HEK293 (cell line): Measurements from ENCODE around the gene SPDYE6.

Experiments used
- CTCF ChIA-PET: fragments of 350-600 bp; formaldehyde crosslinking; extraction: SDS; loops from one replicate; lab custom pipeline; 2021; ENCODE audit warnings: antibody characterized with exemption; lab: Yijun Ruan, JAX
- POLR2A ChIA-PET: fragments of 300-600 bp; formaldehyde crosslinking; extraction: SDS; loops from one replicate; lab custom pipeline; 2020; ENCODE audit warnings: antibody characterized with exemption, inconsistent platforms; lab: Yijun Ruan, JAX
- H3K27ac ChIP-seq: fragments of 200-500 bp; sonication (Bioruptor generic); 2 replicates; pipeline ENCODE4 v1.5.1; 2014; ENCODE audit warnings: low read depth, low read length, control low read depth, inconsistent platforms; ENCODE audit errors: extremely low read depth
- H3K36me3 ChIP-seq, 2 experiments: fragments of 200-500 bp in 1 of 2; sonication (Bioruptor generic) in 1 of 2; 1 replicate in 1 of 2; 2 replicates in 1 of 2; pipeline ENCODE4 v1.5.1; 2014 to 2017; ENCODE audit warnings: inconsistent platforms in 2 of 2, low read length in 2 of 2; ENCODE audit not compliant: control insufficient read depth in 2 of 2, insufficient read depth in 1 of 2
- H3K4me1 ChIP-seq: fragments of 200-500 bp; sonication (Bioruptor generic); 2 replicates; pipeline ENCODE4 v1.5.1; 2014; ENCODE audit warnings: mild to moderate bottlenecking, low read length, inconsistent platforms; ENCODE audit not compliant: control insufficient read depth, insufficient read depth
- H3K4me3 ChIP-seq: 2 replicates; pipeline ENCODE4 v1.5.1; 2011; ENCODE audit warnings: low read depth, mild to moderate bottlenecking, control low read depth, low read length, moderate library complexity
- H3K9me3 ChIP-seq: fragments of 200-500 bp; sonication (Bioruptor generic); 2 replicates; pipeline ENCODE4 v1.5.1; 2014; ENCODE audit warnings: low read depth, low read length, inconsistent platforms; ENCODE audit not compliant: control insufficient read depth, insufficient read depth
- AEBP2 ChIP-seq: fragments of 450-650 bp; formaldehyde crosslinking; IDR thresholded peaks from 2 replicates; pipeline ENCODE4 v1.5.1; 2016; ENCODE audit warnings: missing biosample characterization, missing genetic modification characterization, borderline replicate concordance
- GLIS2 ChIP-seq: fragments of 450-650 bp; formaldehyde crosslinking; IDR thresholded peaks from 2 replicates; pipeline ENCODE4 v1.5.1; 2016; ENCODE audit warnings: missing biosample characterization, missing genetic modification characterization
- KLF7 ChIP-seq: fragments of 450-650 bp; formaldehyde crosslinking; IDR thresholded peaks from 2 replicates; pipeline ENCODE4 v1.5.1; 2016; ENCODE audit warnings: missing biosample characterization, missing genetic modification characterization, borderline replicate concordance
- MYNN ChIP-seq: fragments of 450-650 bp; formaldehyde crosslinking; IDR thresholded peaks from 2 replicates; pipeline ENCODE4 v1.5.1; 2016; ENCODE audit warnings: missing biosample characterization, missing genetic modification characterization, borderline replicate concordance
- MZF1 ChIP-seq: fragments of 450-650 bp; formaldehyde crosslinking; IDR thresholded peaks from 2 replicates; pipeline ENCODE4 v1.5.1; 2017; ENCODE audit warnings: missing biosample characterization, missing genetic modification characterization, borderline replicate concordance
- SCRT2 ChIP-seq: fragments of 450-650 bp; formaldehyde crosslinking; IDR thresholded peaks from 2 replicates; pipeline ENCODE4 v1.5.1; 2016; ENCODE audit warnings: missing biosample characterization, missing genetic modification characterization
- SP2 ChIP-seq: fragments of 450-650 bp; formaldehyde crosslinking; IDR thresholded peaks from 2 replicates; pipeline ENCODE4 v1.5.1; 2016; ENCODE audit warnings: missing biosample characterization, missing genetic modification characterization
- SP7 ChIP-seq: fragments of 450-650 bp; formaldehyde crosslinking; IDR thresholded peaks from 2 replicates; pipeline ENCODE4 v1.5.1; 2016; ENCODE audit warnings: missing biosample characterization, missing genetic modification characterization
- ZBTB20 ChIP-seq: fragments of 450-650 bp; formaldehyde crosslinking; IDR thresholded peaks from 2 replicates; pipeline ENCODE4 v1.5.1; 2016; ENCODE audit warnings: missing biosample characterization, missing genetic modification characterization
- ZBTB21 ChIP-seq: fragments of 450-650 bp; formaldehyde crosslinking; IDR thresholded peaks from 2 replicates; pipeline ENCODE4 v1.5.1; 2017; ENCODE audit warnings: missing biosample characterization, missing genetic modification characterization
- ZBTB26 ChIP-seq: fragments of 450-650 bp; formaldehyde crosslinking; optimal IDR thresholded peaks from 2 replicates; pipeline ENCODE3; 2016; ENCODE audit warnings: missing biosample characterization, mild to moderate bottlenecking, missing genetic modification characterization
- ZBTB8A ChIP-seq: fragments of 450-650 bp; formaldehyde crosslinking; IDR thresholded peaks from 2 replicates; pipeline ENCODE4 v1.5.1; 2016; ENCODE audit warnings: missing biosample characterization, missing genetic modification characterization
- ZNF114 ChIP-seq: fragments of 450-650 bp; formaldehyde crosslinking; IDR thresholded peaks from 2 replicates; pipeline ENCODE4 v1.5.0; 2017; ENCODE audit warnings: missing biosample characterization, missing genetic modification characterization
- ZNF140 ChIP-seq: fragments of 450-650 bp; formaldehyde crosslinking; IDR thresholded peaks from 2 replicates; pipeline ENCODE4 v1.5.1; 2016; ENCODE audit warnings: missing biosample characterization, missing genetic modification characterization
- ZNF155 ChIP-seq: fragments of 450-650 bp; formaldehyde crosslinking; IDR thresholded peaks from 2 replicates; pipeline ENCODE4 v1.5.1; 2016; ENCODE audit warnings: missing biosample characterization, missing genetic modification characterization
- ZNF16 ChIP-seq: fragments of 450-650 bp; formaldehyde crosslinking; IDR thresholded peaks from 2 replicates; pipeline ENCODE4 v1.5.1; 2016; ENCODE audit warnings: low read depth, missing biosample characterization, missing genetic modification characterization
- ZNF23 ChIP-seq: fragments of 450-650 bp; formaldehyde crosslinking; IDR thresholded peaks from 2 replicates; pipeline ENCODE4 v1.5.1; 2016; ENCODE audit warnings: missing biosample characterization, missing genetic modification characterization, borderline replicate concordance
- ZNF248 ChIP-seq: fragments of 450-650 bp; formaldehyde crosslinking; IDR thresholded peaks from 2 replicates; pipeline ENCODE4 v1.5.1; 2017; ENCODE audit warnings: missing biosample characterization, missing genetic modification characterization
- ZNF37A ChIP-seq: fragments of 450-650 bp; IDR thresholded peaks from 2 replicates; pipeline ENCODE4 v1.5.1; 2018; ENCODE audit warnings: missing biosample characterization, missing genetic modification characterization
- ZNF501 ChIP-seq: fragments of 450-650 bp; formaldehyde crosslinking; IDR thresholded peaks from 2 replicates; pipeline ENCODE4 v1.5.1; 2016; ENCODE audit warnings: missing biosample characterization, missing genetic modification characterization
- ZNF529 ChIP-seq: fragments of 450-650 bp; formaldehyde crosslinking; IDR thresholded peaks from 2 replicates; pipeline ENCODE4 v1.5.1; 2017; ENCODE audit warnings: missing genetic modification characterization, missing biosample characterization; ENCODE audit not compliant: insufficient replicate concordance
- ZNF544 ChIP-seq: fragments of 450-650 bp; formaldehyde crosslinking; IDR thresholded peaks from 2 replicates; pipeline ENCODE4 v1.5.0; 2017; ENCODE audit warnings: missing biosample characterization, missing genetic modification characterization
- ZNF701 ChIP-seq: fragments of 450-650 bp; formaldehyde crosslinking; IDR thresholded peaks from 2 replicates; pipeline ENCODE4 v1.5.1; 2016; ENCODE audit warnings: missing biosample characterization, missing genetic modification characterization
- ZNF830 ChIP-seq: fragments of 450-650 bp; IDR thresholded peaks from 2 replicates; pipeline ENCODE4 v1.5.0; 2018; ENCODE audit warnings: missing biosample characterization, missing genetic modification characterization, low read depth, mild to moderate bottlenecking, moderate library complexity
- ZSCAN16 ChIP-seq: fragments of 450-650 bp; formaldehyde crosslinking; IDR thresholded peaks from 2 replicates; pipeline ENCODE4 v1.5.1; 2016; ENCODE audit warnings: missing biosample characterization, missing genetic modification characterization
- TF ChIP-seq, protein P1 (sequence below): fragments of 450-650 bp; formaldehyde crosslinking; IDR thresholded peaks from 2 replicates; pipeline ENCODE4 v1.5.1; 2016; ENCODE audit warnings: missing biosample characterization, missing genetic modification characterization
- TF ChIP-seq, protein P2 (sequence below): fragments of 450-650 bp; formaldehyde crosslinking; conservative IDR thresholded peaks from 2 replicates; pipeline ENCODE4 v1.5.1; 2016; ENCODE audit warnings: low read depth, missing biosample characterization, missing genetic modification characterization

SPDYE6 gene

GRCh38 chr7:102396710-102397019 is 40.4 kb upstream of the SPDYE6 start:
- POLR2A ChIA-PET = interaction anchor here (1.2 kb wide), 1 partner anchor 20 kb away, joined by 3 read pairs; no protein-coding TSS in a partner anchor

GRCh38 chr7:102395873-102396709 is 39.8 kb upstream of the SPDYE6 start, which contains the start of gene PRKRIP1:
Gene PRKRIP1 (plus strand): TSS chr7:102396363. CDS start chr7:102396412, 49 bp downstream.
- Histone ChIP-seq H3K36me3 (peaks cover 24 to 45% of the 10 kb centered on the region in 2 experiments), H3K27ac (peak within 1 kb of the TSS; percentile 59), H3K4me1 (no peaks in the 10 kb centered on the region), H3K4me3 (peak within 1 kb of the TSS; percentile 91), H3K9me3 (no peaks in the 10 kb centered on the region)
- CTCF ChIA-PET = interaction anchor here (0.7 to 2.1 kb wide), 4 partner anchors 38 to 123 kb away, joined by 3 to 7 read pairs (median 4); no protein-coding TSS in a partner anchor
- POLR2A ChIA-PET = interaction anchor here (0.8 to 1.3 kb wide), 6 partner anchors 9 to 117 kb away, joined by 3 to 7 read pairs (median 4); partner anchors contain the start of gene ALKBH4
- TF ChIP-seq ZNF114 (tag by site-specific recombination) (no peak), ZSCAN16 (tag by site-specific recombination) (no peak), ZBTB21 (tag by site-specific recombination) (no peak), ZNF501 (tag by site-specific recombination) (0 out of 2 replicates have a peak, but pooled peaks have one; percentile 9), ZBTB20 (tag by site-specific recombination) (peak; percentile 67), ZNF701 (no peak), ZNF830 (no peak), SCRT2 (tag by site-specific recombination) (no peak), ZNF529 (tag by site-specific recombination) (no peak), ZNF37A (tag by site-specific recombination) (no peak), ZNF544 (tag by site-specific recombination) (no peak), GLIS2 (tag by site-specific recombination) (peak; percentile 82), SP7 (tag by site-specific recombination) (peak; percentile 61; the same call in 1 of the 2 replicates), KLF7 (tag by site-specific recombination) (no peak), ZBTB8A (tag by site-specific recombination) (no peak), SP2 (tag by site-specific recombination) (peak; percentile 82), ZBTB26 (tag by site-specific recombination) (peak; percentile 33), AEBP2 (no peak), ZNF16 (tag by site-specific recombination) (no peak)
- TF ChIP-seq, protein P1, sequence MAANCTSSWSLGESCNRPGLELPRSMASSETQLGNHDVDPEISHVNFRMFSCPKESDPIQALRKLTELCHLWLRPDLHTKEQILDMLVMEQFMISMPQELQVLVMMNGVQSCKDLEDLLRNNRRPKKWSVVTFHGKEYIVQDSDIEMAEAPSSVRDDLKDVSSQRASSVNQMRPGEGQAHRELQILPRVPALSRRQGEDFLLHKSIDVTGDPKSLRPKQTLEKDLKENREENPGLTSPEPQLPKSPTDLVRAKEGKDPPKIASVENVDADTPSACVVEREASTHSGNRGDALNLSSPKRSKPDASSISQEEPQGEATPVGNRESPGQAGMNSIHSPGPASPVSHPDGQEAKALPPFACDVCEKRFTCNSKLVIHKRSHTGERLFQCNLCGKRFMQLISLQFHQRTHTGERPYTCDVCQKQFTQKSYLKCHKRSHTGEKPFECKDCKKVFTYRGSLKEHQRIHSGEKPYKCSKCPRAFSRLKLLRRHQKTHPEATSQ (tag by site-specific recombination) = peak; percentile 47; the same call in 1 of the 2 replicates
- TF ChIP-seq, protein P2, sequence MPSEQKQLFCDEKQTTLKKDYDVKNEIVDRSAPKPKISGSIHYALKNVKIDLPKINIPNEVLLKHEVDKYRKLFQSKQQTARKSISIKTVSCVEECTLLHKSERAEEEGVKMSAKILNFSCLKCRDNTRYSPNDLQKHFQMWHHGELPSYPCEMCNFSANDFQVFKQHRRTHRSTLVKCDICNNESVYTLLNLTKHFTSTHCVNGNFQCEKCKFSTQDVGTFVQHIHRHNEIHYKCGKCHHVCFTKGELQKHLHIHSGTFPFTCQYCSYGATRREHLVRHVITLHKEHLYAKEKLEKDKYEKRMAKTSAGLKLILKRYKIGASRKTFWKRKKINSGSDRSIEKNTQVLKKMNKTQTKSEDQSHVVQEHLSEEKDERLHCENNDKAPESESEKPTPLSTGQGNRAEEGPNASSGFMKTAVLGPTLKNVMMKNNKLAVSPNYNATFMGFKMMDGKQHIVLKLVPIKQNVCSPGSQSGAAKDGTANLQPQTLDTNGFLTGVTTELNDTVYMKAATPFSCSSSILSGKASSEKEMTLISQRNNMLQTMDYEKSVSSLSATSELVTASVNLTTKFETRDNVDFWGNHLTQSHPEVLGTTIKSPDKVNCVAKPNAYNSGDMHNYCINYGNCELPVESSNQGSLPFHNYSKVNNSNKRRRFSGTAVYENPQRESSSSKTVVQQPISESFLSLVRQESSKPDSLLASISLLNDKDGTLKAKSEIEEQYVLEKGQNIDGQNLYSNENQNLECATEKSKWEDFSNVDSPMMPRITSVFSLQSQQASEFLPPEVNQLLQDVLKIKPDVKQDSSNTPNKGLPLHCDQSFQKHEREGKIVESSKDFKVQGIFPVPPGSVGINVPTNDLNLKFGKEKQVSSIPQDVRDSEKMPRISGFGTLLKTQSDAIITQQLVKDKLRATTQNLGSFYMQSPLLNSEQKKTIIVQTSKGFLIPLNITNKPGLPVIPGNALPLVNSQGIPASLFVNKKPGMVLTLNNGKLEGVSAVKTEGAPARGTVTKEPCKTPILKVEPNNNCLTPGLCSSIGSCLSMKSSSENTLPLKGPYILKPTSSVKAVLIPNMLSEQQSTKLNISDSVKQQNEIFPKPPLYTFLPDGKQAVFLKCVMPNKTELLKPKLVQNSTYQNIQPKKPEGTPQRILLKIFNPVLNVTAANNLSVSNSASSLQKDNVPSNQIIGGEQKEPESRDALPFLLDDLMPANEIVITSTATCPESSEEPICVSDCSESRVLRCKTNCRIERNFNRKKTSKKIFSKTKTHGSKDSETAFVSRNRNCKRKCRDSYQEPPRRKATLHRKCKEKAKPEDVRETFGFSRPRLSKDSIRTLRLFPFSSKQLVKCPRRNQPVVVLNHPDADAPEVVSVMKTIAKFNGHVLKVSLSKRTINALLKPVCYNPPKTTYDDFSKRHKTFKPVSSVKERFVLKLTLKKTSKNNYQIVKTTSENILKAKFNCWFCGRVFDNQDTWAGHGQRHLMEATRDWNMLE (tag by site-specific recombination) = no peak

More at GRCh38 chr7:102396710-102397019, 40.4 kb upstream of the SPDYE6 start:
- TF ChIP-seq ZNF248 (tag by site-specific recombination) (no peak), MZF1 (tag by site-specific recombination) (no peak), MYNN (tag by site-specific recombination) (no peak), SP7 (tag by site-specific recombination) (no peak), ZNF140 (tag by site-specific recombination) (no peak), ZNF23 (tag by site-specific recombination) (no peak), ZNF37A (tag by site-specific recombination) (no peak), ZNF155 (tag by site-specific recombination) (no peak)
- Histone ChIP-seq H3K9me3 (no peaks in the 10 kb centered on the region), H3K4me1 (no peaks in the 10 kb centered on the region), H3K4me3 (peak overlapping the region; percentile 91), H3K27ac (peak overlapping the region; percentile 59), H3K36me3 (peaks cover 25 to 45% of the 10 kb centered on the region in 2 experiments)
- CTCF ChIA-PET = interaction anchor here (0.7 to 1.6 kb wide), 3 partner anchors 9 to 70 kb away, joined by 3 to 5 read pairs (median 4); no protein-coding TSS in a partner anchor
